Measurements from ENCODE around the gene SYNPO2. TPM values are rescaled to one million over a fixed set of nuclear protein-coding genes. Genes with fewer than 3 reads are reported as not detected.

Gene SYNPO2
- total and polyA plus RNA-seq, 10 of the 15 experiments (the other 5 are each of a cell fraction or from before 2014, with no cell fraction given): 0.04 to 0.34 (median 0.28) TPM

- intact Hi-C loops (cut with micrococcal nuclease; ENCODE audit: unreplicated experiment): loop anchor here (2.0 to 5.0 kb wide), 4 partner anchors 59 to 1073 kb away; no protein-coding TSS in a partner anchor
- TF ChIP-seq CREM (IDR thresholded peaks at IDR 0.05; ENCODE audit: low read depth): no peak
- no peak for TF ChIP-seq LARP7 (IDR thresholded peaks at IDR 0.05)
- TF ChIP-seq JUND (IDR thresholded peaks at IDR 0.05; ENCODE audit: low read depth, low read length): no peak
- no peak for TF ChIP-seq RCOR1 (conservative IDR thresholded peaks at IDR 0.05; ENCODE audit: low read depth, low read length)
- no peak for TF ChIP-seq MEF2B (IDR thresholded peaks at IDR 0.05; ENCODE audit: partially characterized antibody, poor library complexity, severe bottlenecking)
- TF ChIP-seq GATAD2B (conservative IDR thresholded peaks at IDR 0.05; ENCODE audit: low read depth): no peak
- no peak for TF ChIP-seq IRF3 (IDR thresholded peaks at IDR 0.05)
- TF ChIP-seq ZNF384 (IDR thresholded peaks at IDR 0.05; ENCODE audit: borderline replicate concordance, low read depth, low read length): no peak
- TF ChIP-seq E2F8 (IDR thresholded peaks at IDR 0.05; ENCODE audit: low read depth, partially characterized antibody): no peak
- TF ChIP-seq EP300 (IDR thresholded peaks at IDR 0.05; ENCODE audit: borderline replicate concordance in 1 of 2, control insufficient read depth in 1 of 2, low read depth in 2 of 2, low read length in 2 of 2): no peak
- no peak overlapping the region for H2AFZ ChIP-seq (ENCODE audit: control insufficient read depth, low read depth, low read length)
- RAD21 ChIA-PET (ENCODE audit: unreplicated experiment): interaction anchor here (0.9 kb wide), 1 partner anchor 321 kb away, joined by 3 read pairs; a partner anchor contains a TSS
- DNase-seq (ENCODE audit: low read depth, low spot score): no peak
- no peaks in the 10 kb centered on the region for H3K36me3 ChIP-seq (ENCODE audit: control insufficient read depth in 2 of 2, insufficient read depth in 2 of 2, low read length in 1 of 2)
- no TSS peak for BruUV-seq (replicated peaks)
- no peaks in the 10 kb centered on the region for H4K20me1 ChIP-seq (ENCODE audit: control insufficient read depth, insufficient read depth)
- WGBS (ENCODE audit: insufficient coverage, insufficient replicate concordance, low lambda C conversion rate, missing lambda C conversion rate): 40% methylated on average over 3 of the region's 3 CpGs
- H3K27ac ChIP-seq (ENCODE audit: control insufficient read depth, insufficient read depth): no peak overlapping the region
- SMC1A ChIA-PET (ENCODE audit: uncharacterized antibody, unreplicated experiment): interaction anchor here (1.5 kb wide), 1 partner anchor 60 kb away, joined by 3 read pairs; no protein-coding TSS in a partner anchor
- H3K27me3 ChIP-seq (replicated peaks in 1 of 2; ENCODE audit: control insufficient read depth in 2 of 2, insufficient read depth in 2 of 2, low read length in 1 of 2): no peaks in the 10 kb centered on the region
- no peak for ATAC-seq
- no peaks in the 10 kb centered on the region for H3K4me1 ChIP-seq (ENCODE audit: control insufficient read depth, insufficient read depth, low read length)
- FAIRE-seq: no peak
- POLR2A ChIA-PET: no interaction called here
- no peaks in the 10 kb centered on the region for H3K79me2 ChIP-seq (ENCODE audit: control insufficient read depth, insufficient read depth, low read length)
- H3K9ac ChIP-seq (ENCODE audit: control insufficient read depth, insufficient read depth, low read length): no peak overlapping the region
- no peaks in the 10 kb centered on the region for H3K9me3 ChIP-seq (replicated peaks; ENCODE audit: control insufficient read depth, insufficient read depth, low read length)
- in situ Hi-C loops (cut with MboI): loop anchor here (5.0 to 10.0 kb wide), 3 partner anchors 313 to 1075 kb away; partner anchors contain the start of gene PDE5A
- H3K4me3 ChIP-seq: no peak overlapping the region
- no peak overlapping the region for H3K4me2 ChIP-seq (ENCODE audit: control insufficient read depth, insufficient read depth)
- CTCF ChIA-PET: interaction anchor here (2.4 kb wide), 1 partner anchor 307 kb away, joined by 5 read pairs; no protein-coding TSS in a partner anchor
Measured at GRCh38 chr4:118979712-118980111, 91.1 kb downstream of the SYNPO2 start.

All from GM12878 (cell line).